H9 (cell line): ENCODE results near the gene DYRK1A. TPM values are rescaled to one million over a fixed set of nuclear protein-coding genes. Genes with fewer than 3 reads are reported as not detected.

Experiments
- DNase-seq: peaks from one replicate; pipeline ENCODE4 v3.0.0-alpha.2; 2017
- H2AFZ ChIP-seq: one replicate; pipeline ENCODE4 v1.6.1; 2013; ENCODE audit warnings: mild to moderate bottlenecking, low read length, control low read depth, moderate library complexity
- H2AK5ac ChIP-seq: 2 replicates; pipeline ENCODE4 v1.6.1; 2013; ENCODE audit warnings: low read length, control low read depth, mixed read lengths; ENCODE audit not compliant: insufficient read length
- H2BK120ac ChIP-seq: one replicate; pipeline ENCODE4 v1.6.1; 2013; ENCODE audit warnings: low read depth, mild to moderate bottlenecking, low read length, control low read depth, inconsistent platforms; ENCODE audit not compliant: poor library complexity, severe bottlenecking
- H2BK12ac ChIP-seq: 2 replicates; pipeline ENCODE4 v1.6.1; 2013; ENCODE audit warnings: low read length, control low read depth, mixed read lengths, low read depth; ENCODE audit not compliant: insufficient read length
- H2BK15ac ChIP-seq: 2 replicates; pipeline ENCODE4 v1.6.1; 2013; ENCODE audit warnings: low read depth, low read length, control low read depth
- H2BK20ac ChIP-seq: one replicate; pipeline ENCODE4 v1.6.1; 2013; ENCODE audit warnings: low read depth, mild to moderate bottlenecking, low read length, control low read depth, inconsistent platforms; ENCODE audit not compliant: poor library complexity, severe bottlenecking
- H2BK5ac ChIP-seq: 2 replicates; pipeline ENCODE4 v1.6.1; 2013; ENCODE audit warnings: low read length, control low read depth, mixed read lengths; ENCODE audit not compliant: insufficient read length
- H3K14ac ChIP-seq: 2 replicates; pipeline ENCODE4 v1.6.1; 2013; ENCODE audit warnings: low read length, control low read depth; ENCODE audit not compliant: insufficient read depth
- H3K18ac ChIP-seq: 2 replicates; pipeline ENCODE4 v1.6.1; 2013; ENCODE audit warnings: low read depth, mild to moderate bottlenecking, mixed read lengths, low read length, control low read depth; ENCODE audit not compliant: insufficient read length
- H3K23ac ChIP-seq: 2 replicates; pipeline ENCODE4 v1.6.1; 2013; ENCODE audit warnings: low read length, control low read depth, mixed read lengths, low read depth; ENCODE audit not compliant: insufficient read length
- H3K23me2 ChIP-seq: 2 replicates; pipeline ENCODE4 v1.6.1; 2013; ENCODE audit warnings: low read depth, mild to moderate bottlenecking, mixed read lengths, low read length, control low read depth; ENCODE audit not compliant: insufficient read length, poor library complexity, severe bottlenecking
- H3K27ac ChIP-seq: 2 replicates; pipeline ENCODE4 v1.5.1; 2013; ENCODE audit warnings: low read length, control low read depth, mixed read lengths, low read depth; ENCODE audit not compliant: insufficient read length
- H3K27me3 ChIP-seq: 2 replicates; pipeline ENCODE4 v1.6.1; 2013; ENCODE audit warnings: low read length, control low read depth, inconsistent platforms; ENCODE audit not compliant: insufficient read depth
- H3K4ac ChIP-seq: 2 replicates; pipeline ENCODE4 v1.6.1; 2013; ENCODE audit warnings: low read depth, mild to moderate bottlenecking, control low read depth, inconsistent platforms, low read length, moderate library complexity
- H3K4me1 ChIP-seq: 2 replicates; pipeline ENCODE4 v1.6.1; 2013; ENCODE audit warnings: low read length, control low read depth, inconsistent platforms; ENCODE audit not compliant: insufficient read depth
- H3K4me2 ChIP-seq: 2 replicates; pipeline ENCODE4 v1.6.1; 2013; ENCODE audit warnings: low read length, control low read depth, mixed read lengths; ENCODE audit not compliant: insufficient read length, insufficient read depth
- H3K56ac ChIP-seq: 2 replicates; pipeline ENCODE4 v1.6.1; 2013; ENCODE audit warnings: low read depth, mild to moderate bottlenecking, mixed read lengths, low read length, control low read depth; ENCODE audit not compliant: insufficient read length
- H3K79me1 ChIP-seq: 2 replicates; pipeline ENCODE4 v1.6.1; 2013; ENCODE audit warnings: low read depth, mild to moderate bottlenecking, moderate library complexity, low read length, control low read depth, inconsistent platforms; ENCODE audit not compliant: insufficient read depth, poor library complexity, severe bottlenecking
- H3K79me2 ChIP-seq: 2 replicates; pipeline ENCODE4 v1.6.1; 2013; ENCODE audit warnings: low read length, control low read depth, inconsistent platforms; ENCODE audit not compliant: insufficient read depth
- H3K9ac ChIP-seq: 2 replicates; pipeline ENCODE4 v1.6.1; 2013; ENCODE audit warnings: low read length, control low read depth, mixed read lengths; ENCODE audit not compliant: insufficient read length; ENCODE audit errors: extremely low read depth
- H3K9me3 ChIP-seq: one replicate; pipeline ENCODE4 v1.6.1; 2013; ENCODE audit warnings: low read depth, low read length, inconsistent platforms; ENCODE audit not compliant: control insufficient read depth
- H3T11ph ChIP-seq: one replicate; pipeline ENCODE4 v1.6.1; 2013; ENCODE audit warnings: mild to moderate bottlenecking, low read length, control low read depth, inconsistent platforms
- H4K20me1 ChIP-seq: one replicate; pipeline ENCODE4 v1.6.1; 2013; ENCODE audit not compliant: control insufficient read depth, insufficient read length, insufficient read depth
- H4K5ac ChIP-seq: 2 replicates; pipeline ENCODE4 v1.6.1; 2013; ENCODE audit warnings: low read depth, mild to moderate bottlenecking, mixed read lengths, low read length, control low read depth; ENCODE audit not compliant: insufficient read length
- H4K8ac ChIP-seq: replicated peaks from 2 replicates; pipeline ENCODE4 v1.6.1; 2013; ENCODE audit warnings: low read length, control low read depth, mixed read lengths, low read depth; ENCODE audit not compliant: insufficient read length
- H4K91ac ChIP-seq: 2 replicates; pipeline ENCODE4 v1.6.1; 2013; ENCODE audit warnings: low read depth, mild to moderate bottlenecking, moderate library complexity, mixed read lengths, low read length, control low read depth; ENCODE audit not compliant: insufficient read length
- H3K27ac Mint-ChIP-seq, 3 experiments: 2 replicates in 2 of 3; 3 replicates in 1 of 3; pipeline ENCODE4 v1.8.0; 2020 to 2021; ENCODE audit warnings: mixed read lengths in 3 of 3, mild to moderate bottlenecking in 1 of 3, moderate library complexity in 1 of 3
- H3K27me3 Mint-ChIP-seq: 2 replicates; pipeline ENCODE4 v1.8.0; 2021; ENCODE audit warnings: low read depth, mild to moderate bottlenecking, moderate library complexity, mixed read lengths
- H3K36me3 Mint-ChIP-seq, 3 experiments: 2 replicates in 2 of 3; 3 replicates in 1 of 3; pipeline ENCODE4 v1.8.0; 2020 to 2021; ENCODE audit warnings: low read depth in 3 of 3, mixed read lengths in 3 of 3; ENCODE audit not compliant: insufficient read depth in 1 of 3
- H3K4me1 Mint-ChIP-seq, 2 experiments: 2 replicates each; pipeline ENCODE4 v1.8.0; 2020; ENCODE audit warnings: mixed read lengths in 2 of 2
- H3K4me3 Mint-ChIP-seq, 2 experiments: 2 replicates in 1 of 2; 3 replicates in 1 of 2; pipeline ENCODE4 v1.8.0; 2020 to 2021; ENCODE audit warnings: mild to moderate bottlenecking in 2 of 2, mixed read lengths in 2 of 2, moderate library complexity in 1 of 2
- H3K9me3 Mint-ChIP-seq, 2 experiments: 2 replicates in 1 of 2; 3 replicates in 1 of 2; pipeline ENCODE4 v1.8.0; 2020; ENCODE audit warnings: mild to moderate bottlenecking in 2 of 2, mixed read lengths in 2 of 2, moderate library complexity in 1 of 2
- CTCF ChIP-seq: fragments of 200-600 bp; sonication (generic); conservative IDR thresholded peaks from 3 replicates; pipeline ENCODE4 v1.8.0; 2021; ENCODE audit warnings: antibody characterized with exemption, mild to moderate bottlenecking
- WGBS: extraction: QIAGEN DNeasy Blood & Tissue Kit; methylation state at CpG from one replicate; pipeline ENCODE4 v1.1.7; 2013; ENCODE audit warnings: missing lambda C conversion rate, low lambda C conversion rate, mixed read lengths; ENCODE audit not compliant: insufficient read length; ENCODE audit errors: extremely low coverage; 5-methylcytosine and 5-hydroxymethylcytosine counted together
- total RNA-seq: library from RNA; stranded (reverse); gene quantifications from 2 replicates; pipeline ENCODE4 v1.2.1, GENCODE V29; 2021

The DYRK1A gene
- total RNA-seq, 1 experiment from 2014 or later, result 73.6 TPM

GRCh38 chr21:37419228-37419906 is 52.8 kb downstream of the DYRK1A start:
- H2BK20ac ChIP-seq, result no peak overlapping the region

More at GRCh38 chr21:37419228-37419906, 52.8 kb downstream of the DYRK1A start:
- no peak overlapping the region for H3K18ac ChIP-seq
- no peak overlapping the region for H2AK5ac ChIP-seq
- H3K4me2 ChIP-seq, result no peak overlapping the region
- H3K4me1 Mint-ChIP-seq, result peaks cover 45 to 51% of the 10 kb centered on the region in 2 experiments
- H3K4ac ChIP-seq, result no peak overlapping the region
- H4K20me1 ChIP-seq, result no peaks in the 10 kb centered on the region
- H3K23ac ChIP-seq, result no peak overlapping the region
- no CpG with 5 or more reads among the region's 3 CpGs for WGBS
- no peak for TF ChIP-seq CTCF
- no peaks in the 10 kb centered on the region for H3K9me3 Mint-ChIP-seq
- H4K8ac ChIP-seq, result no peak overlapping the region
- no peak overlapping the region for H2BK12ac ChIP-seq
- H3K23me2 ChIP-seq, result no peaks in the 10 kb centered on the region
- H2BK5ac ChIP-seq, result no peak overlapping the region
- H2AFZ ChIP-seq, result no peak overlapping the region
- peak overlapping the region in 2 of 3 experiments; percentile 28 to 64; a peak in 3 of 7 replicates for H3K27ac Mint-ChIP-seq
- H4K91ac ChIP-seq, result no peak overlapping the region
- H3K9ac ChIP-seq, result no peak overlapping the region
- no peaks in the 10 kb centered on the region for H3K79me1 ChIP-seq
- H3K36me3 Mint-ChIP-seq, result peaks cover 4 to 11% (median 7%) of the 10 kb centered on the region in 3 experiments; a peak in 5 of 7 replicates
- H3K4me1 ChIP-seq, result peaks cover 2% of the 10 kb centered on the region; the same call in 1 of the 2 replicates
- H3K14ac ChIP-seq, result no peak overlapping the region
- no peak overlapping the region for H4K5ac ChIP-seq
- no peak overlapping the region for H3T11ph ChIP-seq
- no peak for DNase-seq
- H3K4me3 Mint-ChIP-seq, result no peak overlapping the region
- H2BK15ac ChIP-seq, result no peak overlapping the region
- no peaks in the 10 kb centered on the region for H3K27me3 ChIP-seq
- no peaks in the 10 kb centered on the region for H3K9me3 ChIP-seq
- no peak overlapping the region for H2BK120ac ChIP-seq
- H3K56ac ChIP-seq, result no peak overlapping the region
- H3K79me2 ChIP-seq, result peaks cover 31% of the 10 kb centered on the region
- H3K27me3 Mint-ChIP-seq, result no peaks in the 10 kb centered on the region
- H3K27ac ChIP-seq, result no peak overlapping the region
